GM21786 (cell line): Measurements from ENCODE around the gene ASIC3.
"Not testable (repeated sequence)": the region's sequence is repeated elsewhere in the genome, so short reads cannot be mapped to it uniquely, and the experiment has no call there.

ENCODE experiments used
- ATAC-seq: cut with Tn5 transposase; IDR thresholded peaks from one replicate; pipeline ENCODE4 v1.9.1; 2021; ENCODE audit not compliant: unreplicated experiment

ASIC3 gene

DNA sequence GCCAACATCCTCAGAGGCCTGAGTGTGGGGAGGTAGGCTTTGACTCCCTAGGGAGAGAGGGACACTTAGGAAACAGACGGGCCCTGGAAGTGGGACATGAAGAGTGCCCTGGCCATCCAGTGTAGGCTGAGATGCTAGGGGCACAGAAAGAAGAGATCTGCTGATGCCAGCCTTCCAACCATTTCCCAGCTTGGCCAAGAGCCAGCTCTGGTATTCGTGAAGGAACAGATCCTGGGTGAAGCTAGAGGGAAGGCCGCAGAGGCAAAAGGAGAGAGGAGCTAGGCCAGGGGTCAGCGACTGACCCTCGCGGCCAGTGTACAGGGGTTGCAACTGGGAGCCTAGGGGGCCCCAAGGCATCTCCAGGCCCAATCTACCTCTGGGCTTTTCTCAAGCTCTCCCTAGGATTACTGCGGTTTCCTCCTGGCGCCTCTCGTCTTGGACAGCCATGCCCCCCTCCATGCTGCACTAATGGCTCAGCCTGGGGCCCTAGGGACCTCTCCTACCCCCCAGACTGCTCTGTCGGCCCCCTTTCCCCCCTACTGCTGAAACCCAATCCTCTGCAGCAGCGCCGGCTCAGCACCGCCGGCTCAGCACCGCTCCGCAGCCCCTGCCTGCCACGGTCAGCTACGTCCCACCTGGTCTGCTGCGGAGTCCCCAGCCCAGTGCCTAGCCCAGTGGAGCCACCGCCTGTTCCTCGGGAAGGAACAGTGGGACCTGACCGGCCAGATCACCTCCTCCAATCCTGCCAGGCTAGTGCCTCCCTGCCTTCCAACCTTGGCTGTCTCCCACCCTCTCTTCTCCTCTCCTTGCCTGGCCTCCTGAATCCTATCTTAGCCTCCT is at the start of gene ASIC3:
Gene ASIC3 (plus strand): TSS at position 556 of the 840 bp plus-strand sequence. CDS start 355 bp downstream, outside the sequence.
- no peak for ATAC-seq

DNA sequence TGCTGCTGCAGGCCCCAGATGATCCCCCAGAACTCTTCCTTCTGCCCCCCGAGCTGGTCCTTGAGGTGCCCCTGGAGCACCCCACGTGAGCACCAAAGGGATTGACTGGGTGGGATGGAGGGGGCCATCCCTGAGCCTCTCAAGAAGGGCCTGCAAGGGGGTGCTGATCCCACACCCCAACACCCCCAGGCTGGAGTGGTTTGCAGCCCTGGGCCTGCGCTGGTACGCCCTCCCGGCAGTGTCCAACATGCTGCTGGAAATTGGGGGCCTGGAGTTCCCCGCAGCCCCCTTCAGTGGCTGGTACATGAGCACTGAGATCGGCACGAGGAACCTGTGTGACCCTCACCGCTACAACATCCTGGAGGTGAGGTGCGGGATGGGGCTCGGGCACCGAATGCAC is 49.3 kb upstream of the ASIC3 start:
- ATAC-seq, result no peak

- no peak for ATAC-seq
Observed at GRCh38 chr7:150999497-151000230, 48.7 kb upstream of the ASIC3 start.

GRCh38 chr7:151000897-151001495 is 47.3 kb upstream of the ASIC3 start:
- no peak for ATAC-seq

- ATAC-seq, result no peak
Observed at GRCh38 chr7:151001546-151001945, 46.8 kb upstream of the ASIC3 start.

DNA sequence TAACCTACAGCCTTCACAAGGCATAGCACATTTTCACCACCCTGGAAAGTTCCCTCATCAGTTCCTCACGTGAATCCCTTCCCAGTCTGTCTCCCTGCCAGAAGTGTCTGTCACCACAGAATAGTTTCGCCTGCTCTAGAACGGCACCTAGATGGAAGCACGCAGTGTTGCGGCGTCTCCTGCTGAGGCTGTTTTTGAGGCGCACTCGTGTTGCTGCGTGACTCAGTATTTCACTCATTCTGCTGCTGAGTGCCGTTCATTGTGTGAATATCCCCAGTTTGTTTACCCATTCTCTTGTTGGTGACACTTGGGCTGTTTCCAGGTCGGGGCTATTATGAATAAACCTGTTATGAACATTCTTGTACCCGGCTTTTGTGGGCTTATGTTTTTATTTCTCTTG is 44.8 kb upstream of the ASIC3 start:
- no peak for ATAC-seq

GRCh38 chr7:151005566-151005965 is 42.8 kb upstream of the ASIC3 start:
- ATAC-seq, result no peak

DNA sequence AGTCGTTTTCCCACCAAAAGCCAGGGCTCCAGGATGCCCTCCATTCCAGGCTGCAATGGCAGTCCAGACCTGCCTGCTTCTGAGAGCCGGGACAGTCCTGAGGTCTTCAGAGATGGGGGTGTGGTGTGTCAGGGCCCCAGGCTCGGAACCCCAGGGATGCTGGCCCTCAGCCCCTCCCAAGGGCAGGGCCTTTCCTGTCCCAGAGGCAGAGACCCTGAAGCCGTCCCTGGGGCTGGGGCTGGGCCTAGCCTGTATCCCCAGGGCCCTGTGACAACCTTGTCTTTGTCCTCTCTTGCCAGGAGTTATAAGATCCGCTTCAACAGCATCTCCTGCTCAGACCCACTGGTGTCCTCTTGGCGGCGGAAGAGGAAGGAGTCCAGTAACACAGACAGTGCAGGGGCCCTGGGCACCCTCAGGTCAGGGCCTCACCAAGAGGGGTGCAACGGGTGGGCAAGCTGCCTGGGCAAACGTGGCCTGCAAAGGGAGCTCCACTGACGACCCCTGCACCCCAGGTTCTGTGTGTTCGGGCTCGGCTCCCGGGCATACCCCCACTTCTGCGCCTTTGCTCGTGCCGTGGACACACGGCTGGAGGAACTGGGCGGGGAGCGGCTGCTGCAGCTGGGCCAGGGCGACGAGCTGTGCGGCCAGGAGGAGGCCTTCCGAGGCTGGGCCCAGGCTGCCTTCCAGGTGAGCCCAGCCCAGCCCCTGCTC is 41.6 kb upstream of the ASIC3 start:
- no peak for ATAC-seq

- no peak for ATAC-seq
Observed at GRCh38 chr7:151007469-151007898, 40.8 kb upstream of the ASIC3 start.

- ATAC-seq, result no peak
Observed at GRCh38 chr7:151008143-151008510, 40.2 kb upstream of the ASIC3 start.

- ATAC-seq, result no peak
Observed at GRCh38 chr7:151008511-151009323, 39.6 kb upstream of the ASIC3 start.

DNA sequence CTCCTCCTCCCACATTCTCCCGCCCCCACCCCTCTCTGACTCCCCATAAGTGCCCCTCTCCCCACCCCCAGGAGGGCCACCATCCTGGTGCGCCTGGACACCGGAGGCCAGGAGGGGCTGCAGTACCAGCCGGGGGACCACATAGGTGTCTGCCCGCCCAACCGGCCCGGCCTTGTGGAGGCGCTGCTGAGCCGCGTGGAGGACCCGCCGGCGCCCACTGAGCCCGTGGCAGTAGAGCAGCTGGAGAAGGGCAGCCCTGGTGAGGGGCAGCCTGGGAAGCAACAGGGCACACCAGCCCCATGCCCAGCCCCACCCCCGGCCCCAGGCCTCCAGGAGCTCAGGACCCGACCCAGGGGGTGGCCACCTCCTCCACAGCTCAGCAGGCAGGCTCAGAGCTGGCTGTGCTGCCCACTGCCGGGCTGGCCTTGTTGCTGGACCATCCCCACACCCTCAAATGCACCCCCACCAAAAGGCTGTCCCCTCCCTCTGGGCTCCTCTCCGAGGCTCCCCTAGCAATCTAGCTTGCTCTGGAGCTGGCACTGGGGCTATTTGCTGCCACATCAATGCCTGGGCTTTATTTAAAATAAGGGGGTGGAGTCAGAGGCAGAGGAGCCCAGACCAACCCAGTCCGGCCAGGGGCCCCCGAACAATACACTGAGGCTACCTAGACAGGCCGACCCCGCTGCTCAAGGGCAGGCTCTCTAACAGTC is 38.8 kb upstream of the ASIC3 start:
- ATAC-seq, result no peak

DNA sequence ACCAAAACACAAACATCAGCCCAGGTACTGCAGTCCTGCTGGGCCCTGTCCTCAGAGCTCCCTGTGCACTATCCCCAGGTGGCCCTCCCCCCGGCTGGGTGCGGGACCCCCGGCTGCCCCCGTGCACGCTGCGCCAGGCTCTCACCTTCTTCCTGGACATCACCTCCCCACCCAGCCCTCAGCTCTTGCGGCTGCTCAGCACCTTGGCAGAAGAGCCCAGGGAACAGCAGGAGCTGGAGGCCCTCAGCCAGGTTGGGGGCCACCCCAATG is 38.4 kb upstream of the ASIC3 start:
- ATAC-seq, result no peak

- ATAC-seq, result no peak
Observed at GRCh38 chr7:151010307-151011096, 37.8 kb upstream of the ASIC3 start.

- no peak for ATAC-seq
Observed at GRCh38 chr7:151011097-151011409, 37.3 kb upstream of the ASIC3 start.

- ATAC-seq, result not testable (repeated sequence)
Observed at GRCh38 chr7:151011616-151012015, 36.7 kb upstream of the ASIC3 start.

- no peak for ATAC-seq
Observed at GRCh38 chr7:151012031-151012692, 36.2 kb upstream of the ASIC3 start.

- ATAC-seq, result no peak
Observed at GRCh38 chr7:151012911-151013347, 35.4 kb upstream of the ASIC3 start.

- ATAC-seq, result no peak
Observed at GRCh38 chr7:151013356-151013732, 35.0 kb upstream of the ASIC3 start.
